GM12878 (cell line): ENCODE data around the gene WDHD1. TPM values are rescaled to one million over a fixed set of nuclear protein-coding genes. Genes with fewer than 3 reads are reported as not detected.
A peak's percentile ranks its signal among the peaks of the same experiment; 100 is the strongest.

Experiments
- CBX5 ChIP-seq: sonication (generic); IDR thresholded peaks from 2 replicates; pipeline ENCODE4 v1.6.1; 2016; ENCODE audit warnings: low read depth, moderate library complexity, mild to moderate bottlenecking, inconsistent platforms
- EED ChIP-seq: sonication (generic); IDR thresholded peaks from 2 replicates; pipeline ENCODE4 v1.6.1; 2016; ENCODE audit warnings: antibody characterized with exemption, low read depth
- EGR1 ChIP-seq, 2 experiments: IDR thresholded peaks; 1 replicate in 1 of 2; 2 replicates in 1 of 2; pipeline ENCODE4 v1.6.1; 2011 to 2012; ENCODE audit warnings: low read depth in 2 of 2, low read length in 2 of 2, borderline replicate concordance in 1 of 2, mild to moderate bottlenecking in 1 of 2, moderate library complexity in 1 of 2
- FOXM1 ChIP-seq: IDR thresholded peaks from 2 replicates; pipeline ENCODE4 v1.6.1; 2012; ENCODE audit warnings: low read depth, mild to moderate bottlenecking, inconsistent platforms, low read length, moderate library complexity
- HDAC6 ChIP-seq: fragments of 200-600 bp; sonication (generic); IDR thresholded peaks from one replicate; pipeline ENCODE4 v1.8.0; 2017; ENCODE audit warnings: antibody characterized with exemption; ENCODE audit not compliant: unreplicated experiment
- IKZF1 ChIP-seq: fragments of 450-650 bp; conservative IDR thresholded peaks from 2 replicates; pipeline ENCODE4 v1.6.1; 2017; ENCODE audit warnings: antibody characterized with exemption, mild to moderate bottlenecking
- IRF4 ChIP-seq: IDR thresholded peaks from 2 replicates; pipeline ENCODE4 v1.6.1; 2011; ENCODE audit warnings: low read depth, low read length
- JUNB ChIP-seq: IDR thresholded peaks from 2 replicates; pipeline ENCODE4 v1.6.1; 2016; ENCODE audit warnings: antibody characterized with exemption, mild to moderate bottlenecking
- MYC ChIP-seq: IDR thresholded peaks from 2 replicates; pipeline ENCODE4 v1.6.1; 2011; ENCODE audit warnings: mild to moderate bottlenecking, low read length, moderate library complexity, inconsistent platforms; ENCODE audit not compliant: insufficient read depth, insufficient replicate concordance, insufficient read length, severe bottlenecking
- NFIC ChIP-seq: IDR thresholded peaks from 2 replicates; pipeline ENCODE4 v1.6.1; 2012; ENCODE audit warnings: low read depth, mild to moderate bottlenecking, inconsistent platforms, low read length, moderate library complexity
- NR2C1 ChIP-seq: fragments of 450-650 bp; IDR thresholded peaks from 2 replicates; pipeline ENCODE4 v1.6.1; 2017; ENCODE audit warnings: antibody characterized with exemption, mild to moderate bottlenecking, moderate library complexity
- PAX5 ChIP-seq: IDR thresholded peaks from 2 replicates; pipeline ENCODE4 v1.6.1; 2011; ENCODE audit warnings: low read depth, low read length, borderline replicate concordance
- PAX8 ChIP-seq: fragments of 450-650 bp; IDR thresholded peaks from 2 replicates; pipeline ENCODE4 v1.6.1; 2017; ENCODE audit warnings: mild to moderate bottlenecking, moderate library complexity
- POU2F2 ChIP-seq: IDR thresholded peaks from 3 replicates; pipeline ENCODE4 v1.6.1; 2011; ENCODE audit warnings: low read depth, mild to moderate bottlenecking, low read length, borderline replicate concordance
- PRDM15 ChIP-seq: fragments of 450-650 bp; formaldehyde crosslinking; IDR thresholded peaks from 2 replicates; pipeline ENCODE4 v1.4.0; 2020; ENCODE audit warnings: mild to moderate bottlenecking, moderate library complexity
- RBBP5 ChIP-seq: fragments of 200-600 bp; sonication (generic); conservative IDR thresholded peaks from 2 replicates; pipeline ENCODE4 v1.6.1; 2016
- RELB ChIP-seq: fragments of 450-650 bp; IDR thresholded peaks from 2 replicates; pipeline ENCODE4 v1.6.1; 2017; ENCODE audit warnings: low read depth, mild to moderate bottlenecking, moderate library complexity
- RUNX3 ChIP-seq: IDR thresholded peaks from 2 replicates; pipeline ENCODE4 v1.6.1; 2012; ENCODE audit warnings: low read length, inconsistent platforms
- SMAD1 ChIP-seq: fragments of 450-650 bp; IDR thresholded peaks from 2 replicates; pipeline ENCODE4 v1.6.1; 2018; ENCODE audit warnings: mild to moderate bottlenecking, low read depth; ENCODE audit not compliant: partially characterized antibody
- WRNIP1 ChIP-seq: IDR thresholded peaks from 2 replicates; pipeline ENCODE4 v1.6.1; 2011; ENCODE audit warnings: low read depth, low read length, improper control_type of control experiment, borderline replicate concordance
- YY1 ChIP-seq: IDR thresholded peaks from 2 replicates; pipeline ENCODE4 v1.6.1; 2011; ENCODE audit warnings: low read depth, mild to moderate bottlenecking, low read length
- ZBTB4 ChIP-seq: fragments of 450-650 bp; formaldehyde crosslinking; IDR thresholded peaks from 2 replicates; pipeline ENCODE4 v1.4.0; 2022; ENCODE audit warnings: mild to moderate bottlenecking, moderate library complexity
- ZNF274 ChIP-seq: IDR thresholded peaks from one replicate; pipeline ENCODE4 v1.8.0; 2011; ENCODE audit not compliant: insufficient read length, insufficient read depth
- polyA plus RNA-seq, 11 experiments: library from polyadenylated mRNA; depleted of rRNA in 4 of 11; unstranded in 6 of 11; stranded (reverse) in 5 of 11; fragments of >200 nt; fragmentation: Nextera tagmentation in 4 of 11; fragmentation: Illumina TruSeq in 1 of 11; extraction: Ambion mirVana in 4 of 11; extraction: Trizol in 1 of 11; gene quantifications; 1 replicate in 1 of 11; 2 replicates in 10 of 11; pipeline versions ENCODE4 v1.2.1 to v1.2.3, GENCODE V29; 2011 to 2016; ENCODE audit warnings: inconsistent platforms in 2 of 11, missing spikeins in 2 of 11, low read depth in 1 of 11
- total RNA-seq, 4 experiments: library from RNA; depleted of rRNA in 3 of 4; stranded (reverse); fragments of >200 nt in 3 of 4; fragmentation: Illumina TruSeq in 1 of 4; extraction: Trizol in 1 of 4; gene quantifications; 2 replicates each; pipeline versions ENCODE4 v1.2.1 to v1.2.3, GENCODE V29; 2013 to 2021

Gene WDHD1
- total and polyA plus RNA-seq, 10 of the 15 experiments (the other 5 are each of a cell fraction or from before 2014, with no cell fraction given) = 11.3 to 50.5 (median 32.6) TPM

- TF ChIP-seq HDAC6 = no peak
- no peak for TF ChIP-seq JUNB
- TF ChIP-seq SMAD1 = no peak
- TF ChIP-seq YY1 = peak; percentile 55; the same call in 1 of the 2 replicates
- no peak for TF ChIP-seq EGR1 (IDR thresholded peaks at IDR 0.05; ENCODE audit: borderline replicate concordance in 1 of 2, low read depth in 2 of 2, low read length in 2 of 2)
- TF ChIP-seq ZBTB4 (CRISPR knock-in tag) = no peak
- TF ChIP-seq PRDM15 (CRISPR knock-in tag) = no peak
- TF ChIP-seq EED = no peak
- no peak for TF ChIP-seq PAX8
- no peak for TF ChIP-seq ZNF274
- TF ChIP-seq PAX5 = no peak
- 0 out of 2 replicates have a peak, but pooled peaks have one; percentile 24 for TF ChIP-seq CBX5
- TF ChIP-seq WRNIP1 = no peak
- no peak for TF ChIP-seq MYC
- no peak for TF ChIP-seq RBBP5
- peak; percentile 66 for TF ChIP-seq RELB
- peak; percentile 40; the same call in 1 of the 2 replicates for TF ChIP-seq IKZF1
- TF ChIP-seq NR2C1 = no peak
- no peak for TF ChIP-seq FOXM1
- TF ChIP-seq POU2F2 = peak; percentile 42; the same call in 1 of the 3 replicates
- peak; percentile 75 for TF ChIP-seq RUNX3
- no peak for TF ChIP-seq IRF4
- TF ChIP-seq NFIC = no peak
Measured at GRCh38 chr14:55074662-55075061, 47.8 kb upstream of the WDHD1 start (continued).
